Progenitor cell of endocrine pancreas (in vitro differentiated cells): ENCODE data around the gene DNAJA3. TPM values are rescaled to one million over a fixed set of nuclear protein-coding genes. Genes with fewer than 3 reads are reported as not detected.

ENCODE experiments used
- DNase-seq: peaks from one replicate; pipeline ENCODE4 v3.0.0; 2021; ENCODE audit warnings: low spot score; ENCODE audit not compliant: unreplicated experiment
- H3K27ac Mint-ChIP-seq: 2 replicates; pipeline ENCODE4 v1.8.0; 2021; ENCODE audit warnings: mild to moderate bottlenecking, moderate library complexity, mixed read lengths
- H3K27me3 Mint-ChIP-seq: 2 replicates; pipeline ENCODE4 v1.8.0; 2021; ENCODE audit warnings: mixed read lengths
- H3K36me3 Mint-ChIP-seq: 2 replicates; pipeline ENCODE4 v1.8.0; 2022; ENCODE audit warnings: mixed read lengths; ENCODE audit not compliant: insufficient read depth
- H3K4me1 Mint-ChIP-seq: 2 replicates; pipeline ENCODE4 v1.8.0; 2021; ENCODE audit warnings: low read depth, mixed read lengths
- H3K4me3 Mint-ChIP-seq: 2 replicates; pipeline ENCODE4 v1.8.0; 2021; ENCODE audit warnings: low read depth, mild to moderate bottlenecking, moderate library complexity, mixed read lengths
- H3K9me3 Mint-ChIP-seq: 2 replicates; pipeline ENCODE4 v1.8.0; 2021; ENCODE audit warnings: low read depth, mixed read lengths
- total RNA-seq: library from RNA; stranded (reverse); gene quantifications from 2 replicates; pipeline ENCODE4 v1.2.1, GENCODE V29; 2021
- TF ChIP-seq, protein P1 (sequence below): fragments of 200-600 bp; sonication (generic); IDR thresholded peaks from one replicate; pipeline ENCODE4 v1.5.0; 2021; ENCODE audit warnings: antibody characterized with exemption, mild to moderate bottlenecking; ENCODE audit not compliant: unreplicated experiment

Gene DNAJA3
- total RNA-seq, 1 donor from 2014 or later = 42.3 TPM

DNA sequence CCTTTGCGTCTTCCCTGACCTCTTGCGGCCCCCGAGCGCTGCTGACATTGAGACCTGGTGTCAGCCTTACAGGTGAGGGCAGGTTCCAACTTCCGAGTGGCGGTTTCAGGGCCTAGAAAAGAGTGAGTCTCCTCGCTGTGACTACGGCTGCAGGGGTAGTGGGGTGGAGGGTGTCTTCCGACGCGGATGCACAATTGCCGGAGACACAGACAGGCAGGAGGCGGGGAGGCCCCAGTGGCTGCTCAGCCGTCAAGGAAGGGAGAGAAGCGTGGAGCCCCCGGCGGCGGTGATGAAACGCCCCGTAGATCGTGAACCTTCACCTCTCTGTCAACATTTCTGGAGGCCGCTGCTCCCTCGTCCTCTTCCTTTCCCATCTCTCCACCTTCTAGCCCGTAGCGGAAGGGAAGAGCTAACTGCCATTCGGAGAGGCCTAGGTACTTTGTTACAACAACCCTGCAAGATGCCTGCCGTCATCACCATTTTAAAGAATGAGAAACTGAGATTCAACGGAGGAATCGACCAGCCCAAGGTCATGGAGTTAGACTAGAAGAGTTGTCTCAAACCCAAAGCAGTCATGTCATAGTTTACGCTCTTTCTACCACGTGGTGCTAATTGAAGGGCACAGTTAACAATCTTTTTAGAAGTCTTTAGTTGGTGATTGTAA lies 485 bp downstream of the DNAJA3 start:
- Mint-ChIP-seq H3K36me3 (peaks cover 7% of the 10 kb centered on the region), H3K27me3 (no peaks in the 10 kb centered on the region), H3K4me1 (peaks cover 16% of the 10 kb centered on the region), H3K27ac (peak overlapping the region; percentile 95), H3K9me3 (no peaks in the 10 kb centered on the region), H3K4me3 (peak overlapping the region; percentile 98)
- DNase-seq = no peak
- TF ChIP-seq, protein P1, sequence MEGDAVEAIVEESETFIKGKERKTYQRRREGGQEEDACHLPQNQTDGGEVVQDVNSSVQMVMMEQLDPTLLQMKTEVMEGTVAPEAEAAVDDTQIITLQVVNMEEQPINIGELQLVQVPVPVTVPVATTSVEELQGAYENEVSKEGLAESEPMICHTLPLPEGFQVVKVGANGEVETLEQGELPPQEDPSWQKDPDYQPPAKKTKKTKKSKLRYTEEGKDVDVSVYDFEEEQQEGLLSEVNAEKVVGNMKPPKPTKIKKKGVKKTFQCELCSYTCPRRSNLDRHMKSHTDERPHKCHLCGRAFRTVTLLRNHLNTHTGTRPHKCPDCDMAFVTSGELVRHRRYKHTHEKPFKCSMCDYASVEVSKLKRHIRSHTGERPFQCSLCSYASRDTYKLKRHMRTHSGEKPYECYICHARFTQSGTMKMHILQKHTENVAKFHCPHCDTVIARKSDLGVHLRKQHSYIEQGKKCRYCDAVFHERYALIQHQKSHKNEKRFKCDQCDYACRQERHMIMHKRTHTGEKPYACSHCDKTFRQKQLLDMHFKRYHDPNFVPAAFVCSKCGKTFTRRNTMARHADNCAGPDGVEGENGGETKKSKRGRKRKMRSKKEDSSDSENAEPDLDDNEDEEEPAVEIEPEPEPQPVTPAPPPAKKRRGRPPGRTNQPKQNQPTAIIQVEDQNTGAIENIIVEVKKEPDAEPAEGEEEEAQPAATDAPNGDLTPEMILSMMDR = no peak

DNA sequence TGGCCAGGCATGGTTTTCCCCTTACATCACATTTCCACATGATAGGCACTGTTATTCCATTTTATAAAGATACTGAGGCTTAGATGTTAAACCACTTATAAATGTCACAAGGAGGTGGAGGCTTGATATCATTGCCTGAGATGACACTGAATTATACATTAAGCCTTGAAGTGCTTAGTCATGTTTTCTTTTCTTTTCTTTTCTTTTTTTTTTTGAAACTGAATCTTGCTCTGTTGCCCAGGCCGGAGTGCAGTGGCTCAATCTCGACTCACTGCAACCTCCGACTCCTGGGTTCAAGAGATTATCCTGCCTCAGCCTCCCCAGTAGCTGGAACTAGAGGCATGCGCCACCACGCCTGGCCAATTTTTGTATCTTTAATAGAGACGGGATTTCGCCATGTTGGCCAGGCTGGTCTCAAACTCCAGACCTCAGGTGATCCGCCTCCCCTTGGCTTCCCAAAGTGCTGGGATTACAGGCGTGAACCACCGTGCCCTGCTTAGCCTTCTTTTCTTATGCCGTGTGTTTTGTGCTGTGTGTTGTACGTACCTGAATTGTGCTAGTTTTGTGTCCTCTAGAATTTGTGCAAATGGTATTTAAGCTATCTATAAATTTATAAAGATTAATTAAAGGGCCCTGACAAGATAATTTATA lies 1.2 kb downstream of the DNAJA3 start:
- H3K27ac Mint-ChIP-seq = peak overlapping the region; percentile 95
- DNase-seq = no peak
- H3K4me3 Mint-ChIP-seq = peak overlapping the region; percentile 98
- H3K4me1 Mint-ChIP-seq = peaks cover 16% of the 10 kb centered on the region
- peaks cover 7% of the 10 kb centered on the region for H3K36me3 Mint-ChIP-seq
- no peaks in the 10 kb centered on the region for H3K27me3 Mint-ChIP-seq
- no peaks in the 10 kb centered on the region for H3K9me3 Mint-ChIP-seq
- TF ChIP-seq, protein P1 = no peak

DNA sequence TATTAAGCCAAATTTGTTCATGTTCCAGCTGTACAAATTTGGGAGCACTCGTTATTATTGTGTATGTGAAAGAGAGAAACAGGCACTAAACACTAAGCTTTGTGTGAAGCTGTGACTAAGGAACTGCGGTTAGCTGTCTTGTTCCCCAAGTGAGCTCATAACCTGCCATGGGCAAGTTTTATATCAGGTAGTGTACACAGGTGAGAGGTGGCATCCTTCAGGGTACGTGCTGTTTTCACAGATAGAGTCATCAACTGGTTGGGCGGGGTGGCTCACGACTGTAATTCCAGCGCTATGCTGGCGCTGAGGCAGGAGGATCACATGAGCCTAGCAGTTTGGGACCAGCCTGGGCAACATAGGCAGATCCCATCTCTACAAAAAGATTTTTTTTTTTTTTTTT lies 2.8 kb downstream of the DNAJA3 start:
- Mint-ChIP-seq H3K9me3 (no peaks in the 10 kb centered on the region), H3K27me3 (no peaks in the 10 kb centered on the region), H3K4me1 (peaks cover 17% of the 10 kb centered on the region), H3K27ac (no peak overlapping the region), H3K36me3 (peaks cover 7% of the 10 kb centered on the region), H3K4me3 (no peak overlapping the region)
- TF ChIP-seq, protein P1 = no peak
- no peak for DNase-seq

DNA sequence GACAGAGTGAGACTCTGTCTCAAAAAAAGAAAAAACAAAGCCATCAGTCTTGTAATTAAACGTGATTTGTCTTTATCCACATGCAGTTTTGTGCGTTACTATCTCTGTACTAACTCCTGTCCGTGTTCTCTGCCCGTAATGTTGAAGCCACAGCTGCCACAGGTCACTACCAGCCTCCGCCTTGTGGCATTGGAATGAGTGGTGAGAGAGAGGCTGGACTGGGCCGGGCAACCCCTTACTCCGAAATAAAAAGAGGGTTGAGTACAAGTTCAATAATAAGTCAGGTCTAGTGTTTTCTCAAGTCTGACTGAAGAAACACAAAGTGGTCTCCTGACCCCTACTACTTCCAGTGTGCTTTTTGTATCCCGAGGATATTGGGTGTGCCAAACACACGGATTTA lies 5.4 kb downstream of the DNAJA3 start:
- H3K27ac Mint-ChIP-seq = no peak overlapping the region

DNA sequence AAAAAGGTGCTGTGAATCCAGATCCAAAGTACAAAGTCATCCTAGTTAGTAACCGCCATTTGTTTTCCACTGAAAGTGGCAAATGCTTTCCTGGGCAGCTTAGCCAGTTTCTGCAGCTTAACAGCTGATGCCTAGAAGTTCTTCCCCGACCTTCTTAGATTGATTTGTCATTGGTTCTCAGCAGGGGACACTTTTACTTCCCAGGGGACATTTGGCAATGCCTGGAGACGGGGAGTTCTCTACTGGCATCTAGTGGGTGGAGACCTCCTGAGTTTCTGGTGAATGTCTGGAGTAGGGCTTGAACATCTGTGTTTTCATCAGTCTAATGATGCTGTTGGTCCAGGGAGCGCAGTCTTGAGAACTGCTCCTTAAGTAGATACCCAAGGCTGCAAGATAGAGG lies 7.6 kb downstream of the DNAJA3 start:
- peaks cover 20% of the 10 kb centered on the region for H3K36me3 Mint-ChIP-seq
- H3K4me1 Mint-ChIP-seq = peaks cover 8% of the 10 kb centered on the region
- no peak overlapping the region for H3K27ac Mint-ChIP-seq
- no peaks in the 10 kb centered on the region for H3K9me3 Mint-ChIP-seq
- no peak overlapping the region for H3K4me3 Mint-ChIP-seq
- TF ChIP-seq, protein P1 = no peak
- no peaks in the 10 kb centered on the region for H3K27me3 Mint-ChIP-seq
- DNase-seq = no peak

More for the DNA sequence above, 5.4 kb downstream of the DNAJA3 start:
- no peaks in the 10 kb centered on the region for H3K9me3 Mint-ChIP-seq
- H3K4me3 Mint-ChIP-seq = no peak overlapping the region
- H3K36me3 Mint-ChIP-seq = peaks cover 15% of the 10 kb centered on the region
- H3K4me1 Mint-ChIP-seq = peaks cover 21% of the 10 kb centered on the region
- TF ChIP-seq, protein P1 = no peak
- no peaks in the 10 kb centered on the region for H3K27me3 Mint-ChIP-seq
- no peak for DNase-seq
